Measurements from ENCODE around the gene PIH1D1.

DNA sequence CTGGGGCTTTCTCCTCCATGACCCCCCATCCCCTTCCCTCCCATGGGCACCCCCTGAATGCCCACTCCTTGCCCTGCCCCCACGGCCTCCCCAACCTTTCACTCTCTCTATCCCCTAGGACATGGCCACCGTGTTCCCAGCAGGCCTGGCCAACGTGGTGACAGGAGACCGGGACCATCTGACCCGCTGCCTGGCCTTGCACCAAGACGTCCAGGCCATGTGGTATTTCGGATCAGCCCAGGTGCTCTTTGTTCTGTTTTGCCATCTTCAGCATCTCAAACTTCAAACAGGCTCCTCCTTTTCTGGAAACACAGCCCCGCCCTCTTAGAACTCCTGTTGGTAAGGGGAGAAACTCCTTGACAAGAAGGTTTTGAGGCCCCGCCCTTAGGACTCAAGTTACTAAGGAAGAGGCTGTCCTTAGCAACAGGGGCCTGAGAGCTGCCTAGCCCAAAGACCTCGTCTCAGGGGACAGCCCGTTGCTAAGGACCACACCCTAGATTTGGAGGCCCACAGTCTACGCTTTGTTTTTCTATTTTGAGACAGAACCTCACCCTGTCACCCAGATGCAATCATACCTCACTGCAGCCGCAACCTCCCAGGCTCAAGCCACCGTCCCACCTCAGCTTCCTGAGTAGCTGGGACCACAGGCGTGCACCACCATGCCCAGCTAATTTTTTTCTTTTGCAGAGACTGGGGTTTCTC is 17.3 kb upstream of the PIH1D1 start:
- TF ChIP-seq, protein P1, sequence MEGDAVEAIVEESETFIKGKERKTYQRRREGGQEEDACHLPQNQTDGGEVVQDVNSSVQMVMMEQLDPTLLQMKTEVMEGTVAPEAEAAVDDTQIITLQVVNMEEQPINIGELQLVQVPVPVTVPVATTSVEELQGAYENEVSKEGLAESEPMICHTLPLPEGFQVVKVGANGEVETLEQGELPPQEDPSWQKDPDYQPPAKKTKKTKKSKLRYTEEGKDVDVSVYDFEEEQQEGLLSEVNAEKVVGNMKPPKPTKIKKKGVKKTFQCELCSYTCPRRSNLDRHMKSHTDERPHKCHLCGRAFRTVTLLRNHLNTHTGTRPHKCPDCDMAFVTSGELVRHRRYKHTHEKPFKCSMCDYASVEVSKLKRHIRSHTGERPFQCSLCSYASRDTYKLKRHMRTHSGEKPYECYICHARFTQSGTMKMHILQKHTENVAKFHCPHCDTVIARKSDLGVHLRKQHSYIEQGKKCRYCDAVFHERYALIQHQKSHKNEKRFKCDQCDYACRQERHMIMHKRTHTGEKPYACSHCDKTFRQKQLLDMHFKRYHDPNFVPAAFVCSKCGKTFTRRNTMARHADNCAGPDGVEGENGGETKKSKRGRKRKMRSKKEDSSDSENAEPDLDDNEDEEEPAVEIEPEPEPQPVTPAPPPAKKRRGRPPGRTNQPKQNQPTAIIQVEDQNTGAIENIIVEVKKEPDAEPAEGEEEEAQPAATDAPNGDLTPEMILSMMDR (IDR thresholded peaks at IDR 0.05), result no peak
- TF ChIP-seq POLR2A (IDR thresholded peaks at IDR 0.05), result no peak
- no peak for TF ChIP-seq EP300 (IDR thresholded peaks at IDR 0.05)
- TF ChIP-seq POLR2AphosphoS5 (IDR thresholded peaks at IDR 0.05), result no peak

Measured in sigmoid colon (tissue), 4 donors.